Breast epithelium (tissue), 4 donors: ENCODE results near the gene L3MBTL3. TPM values are rescaled to one million over a fixed set of nuclear protein-coding genes. Genes with fewer than 3 reads are reported as not detected.
A peak's percentile ranks its signal among the peaks of the same experiment; 100 is the strongest.

Experiments used
- DNase-seq, 2 donors: peaks; one replicate each; pipeline ENCODE4 v3.0.0-alpha.2; 2019; ENCODE audit warnings: low spot score in 2 of 2
- H3K27ac ChIP-seq, 2 donors: fragments of 200-600 bp; sonication (generic) in 1 of 2; one replicate each; pipeline ENCODE4 v1.5.1; 2016 to 2019; ENCODE audit warnings: mild to moderate bottlenecking in 1 of 2
- H3K27me3 ChIP-seq, 2 donors: fragments of 200-600 bp; sonication (generic) in 1 of 2; one replicate each; pipeline versions ENCODE4 v1.5.1 to v1.6.0; 2017 to 2019; ENCODE audit warnings: control low read depth in 1 of 2, mild to moderate bottlenecking in 1 of 2
- H3K36me3 ChIP-seq: fragments of 200-600 bp; one replicate; pipeline ENCODE4 v1.5.1; 2019
- H3K4me1 ChIP-seq, 2 donors: fragments of 200-600 bp; sonication (generic); one replicate each; pipeline ENCODE4 v1.5.1; 2016 to 2019; ENCODE audit warnings: control low read depth in 1 of 2
- H3K4me3 ChIP-seq, 3 donors: fragments of 200-600 bp; sonication (generic); 1 replicate in 2 of 3; 2 replicates in 1 of 3; pipeline ENCODE4 v1.5.1; 2016 to 2019; ENCODE audit warnings: mild to moderate bottlenecking in 3 of 3, moderate library complexity in 2 of 3
- H3K9me3 ChIP-seq, 2 donors: fragments of 200-600 bp; sonication (generic) in 1 of 2; one replicate each; pipeline ENCODE4 v1.5.1; 2016 to 2019; ENCODE audit warnings: control low read depth in 1 of 2
- POLR2A ChIP-seq: fragments of 450-650 bp; IDR thresholded peaks from one replicate; pipeline ENCODE4 v1.6.1; 2016; ENCODE audit warnings: antibody characterized with exemption, mild to moderate bottlenecking, moderate library complexity
- POLR2AphosphoS5 ChIP-seq, 3 donors: sonication (generic); formaldehyde crosslinking; IDR thresholded peaks; one replicate each; pipeline ENCODE4 v1.6.1; 2017; ENCODE audit warnings: antibody characterized with exemption in 3 of 3
- intact Hi-C: fragments of 100-400 bp; cut with DNase I; formaldehyde crosslinking; loops from one replicate; pipeline ENCODE4 v1.15.1; 2023; ENCODE audit warnings: low total_unique reads
- total RNA-seq, 3 donors: library from RNA; depleted of rRNA; stranded (reverse); fragments of >200 nt; gene quantifications; one replicate each; pipeline ENCODE4 v1.1.0, GENCODE V29; 2016
- TF ChIP-seq, protein P1 (sequence below), 3 donors: fragments of 450-650 bp; IDR thresholded peaks; one replicate each; pipeline ENCODE4 v1.5.1; 2016 to 2017; ENCODE audit warnings: antibody characterized with exemption in 3 of 3, mild to moderate bottlenecking in 3 of 3, moderate library complexity in 3 of 3

The L3MBTL3 gene
- total RNA-seq, 3 donors from 2014 or later = 7.4 to 16.7 (median 9.7) TPM

DNA sequence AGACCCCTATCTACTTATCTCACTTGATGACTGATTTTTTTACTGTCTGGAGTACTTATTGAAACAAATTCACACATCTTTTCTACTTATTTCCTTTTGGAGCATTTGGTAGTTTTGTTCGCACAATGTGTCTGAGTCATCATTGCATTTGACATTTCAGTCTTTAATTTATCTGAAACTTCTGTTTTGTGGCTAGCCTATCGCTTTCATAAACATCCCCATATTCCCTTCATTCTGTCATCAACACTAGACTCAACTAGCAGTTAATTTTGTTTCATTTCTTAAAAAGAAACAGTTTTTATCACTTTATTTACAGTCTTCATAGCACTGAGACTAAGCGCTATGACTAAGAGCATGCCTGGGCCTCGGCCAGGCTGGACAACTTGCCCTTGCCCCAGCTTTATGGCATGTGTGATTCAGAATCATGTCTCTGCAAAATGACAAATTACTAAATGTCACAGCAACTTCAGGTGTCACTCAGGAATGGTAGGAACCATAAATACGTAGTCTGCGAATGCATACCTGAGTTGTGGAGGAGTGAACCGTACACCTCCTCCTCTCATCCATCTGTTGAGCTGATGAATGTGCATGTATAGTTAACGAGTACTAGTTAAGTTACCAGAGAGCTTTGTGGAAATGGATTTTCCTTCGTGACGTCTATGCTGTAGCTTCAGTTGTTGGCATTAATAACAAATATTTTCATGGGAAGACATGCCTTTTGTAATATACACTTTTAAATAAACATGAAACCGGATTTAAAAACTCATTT lies 16.2 kb downstream of the L3MBTL3 start:
- no peak overlapping the region for H3K4me3 ChIP-seq
- intact Hi-C loops = no loop called here
- TF ChIP-seq, protein P1, sequence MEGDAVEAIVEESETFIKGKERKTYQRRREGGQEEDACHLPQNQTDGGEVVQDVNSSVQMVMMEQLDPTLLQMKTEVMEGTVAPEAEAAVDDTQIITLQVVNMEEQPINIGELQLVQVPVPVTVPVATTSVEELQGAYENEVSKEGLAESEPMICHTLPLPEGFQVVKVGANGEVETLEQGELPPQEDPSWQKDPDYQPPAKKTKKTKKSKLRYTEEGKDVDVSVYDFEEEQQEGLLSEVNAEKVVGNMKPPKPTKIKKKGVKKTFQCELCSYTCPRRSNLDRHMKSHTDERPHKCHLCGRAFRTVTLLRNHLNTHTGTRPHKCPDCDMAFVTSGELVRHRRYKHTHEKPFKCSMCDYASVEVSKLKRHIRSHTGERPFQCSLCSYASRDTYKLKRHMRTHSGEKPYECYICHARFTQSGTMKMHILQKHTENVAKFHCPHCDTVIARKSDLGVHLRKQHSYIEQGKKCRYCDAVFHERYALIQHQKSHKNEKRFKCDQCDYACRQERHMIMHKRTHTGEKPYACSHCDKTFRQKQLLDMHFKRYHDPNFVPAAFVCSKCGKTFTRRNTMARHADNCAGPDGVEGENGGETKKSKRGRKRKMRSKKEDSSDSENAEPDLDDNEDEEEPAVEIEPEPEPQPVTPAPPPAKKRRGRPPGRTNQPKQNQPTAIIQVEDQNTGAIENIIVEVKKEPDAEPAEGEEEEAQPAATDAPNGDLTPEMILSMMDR (IDR thresholded peaks at IDR 0.05) = no peak
- TF ChIP-seq POLR2A (no peak), POLR2AphosphoS5 (IDR thresholded peaks at IDR 0.05) (no peak)
- no peaks in the 10 kb centered on the region for H3K27me3 ChIP-seq
- no peak for DNase-seq
- no peaks in the 10 kb centered on the region for H3K36me3 ChIP-seq
- H3K27ac ChIP-seq = no peak overlapping the region
- H3K9me3 ChIP-seq = no peaks in the 10 kb centered on the region
- H3K4me1 ChIP-seq = no peaks in the 10 kb centered on the region

DNA sequence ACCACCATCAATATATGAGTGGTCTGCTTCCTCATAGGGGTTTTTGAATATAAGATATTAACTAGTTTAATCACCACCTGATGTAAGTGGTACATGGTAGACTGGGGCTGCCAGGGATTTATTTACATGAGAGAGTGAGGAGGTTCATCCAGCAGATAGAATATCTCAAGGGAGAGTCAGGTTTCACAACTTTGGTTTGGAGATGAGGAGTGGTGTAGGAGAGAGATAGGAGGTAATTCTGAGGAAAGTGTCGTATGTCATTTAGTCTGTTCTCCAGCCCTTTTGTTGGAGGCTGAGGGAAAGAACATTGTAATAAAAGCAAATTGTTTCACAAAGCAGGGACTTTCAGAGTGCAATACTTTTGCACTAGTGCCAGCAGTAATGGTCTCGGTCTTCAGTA lies 16.8 kb downstream of the L3MBTL3 start:
- Histone ChIP-seq H3K27me3 (no peaks in the 10 kb centered on the region), H3K27ac (no peak overlapping the region), H3K9me3 (no peaks in the 10 kb centered on the region), H3K4me1 (no peaks in the 10 kb centered on the region), H3K36me3 (no peaks in the 10 kb centered on the region), H3K4me3 (no peak overlapping the region)
- intact Hi-C loops = no loop called here
- DNase-seq = no peak
- TF ChIP-seq POLR2A = no peak
- TF ChIP-seq, protein P1 (IDR thresholded peaks at IDR 0.05) = no peak
- TF ChIP-seq POLR2AphosphoS5 (IDR thresholded peaks at IDR 0.05) = no peak

- H3K4me1 ChIP-seq = no peaks in the 10 kb centered on the region
- TF ChIP-seq, protein P1 (IDR thresholded peaks at IDR 0.05) = peak; percentile 18 to 34 (median 31)
- TF ChIP-seq POLR2A = no peak
Observed at GRCh38 chr6:130037207-130037811, 18.9 kb downstream of the L3MBTL3 start.

DNA sequence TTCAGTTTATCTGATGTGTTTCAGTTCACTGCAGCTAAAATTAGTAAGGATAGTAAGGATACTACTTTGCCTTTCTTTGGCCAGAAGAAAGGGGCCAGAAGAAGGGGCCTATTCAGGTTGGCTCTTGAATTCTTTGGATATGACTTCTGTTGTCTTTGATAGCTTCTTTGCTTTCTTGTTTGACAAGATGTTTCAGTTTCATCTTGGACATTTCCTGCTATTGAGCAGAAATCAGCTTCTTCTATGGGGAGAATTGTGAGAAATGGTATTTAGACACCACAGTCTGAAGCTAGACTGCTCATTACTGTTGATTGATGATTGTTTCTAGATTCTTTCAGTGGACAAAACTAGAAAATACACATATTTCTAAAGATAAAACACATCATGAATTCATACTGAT lies 23.2 kb downstream of the L3MBTL3 start:
- TF ChIP-seq POLR2A (no peak), POLR2AphosphoS5 (IDR thresholded peaks at IDR 0.05) (no peak)
- TF ChIP-seq, protein P1 (IDR thresholded peaks at IDR 0.05) = no peak
- no peaks in the 10 kb centered on the region for H3K9me3 ChIP-seq
- intact Hi-C loops = no loop called here
- DNase-seq = no peak
- H3K4me3 ChIP-seq = no peak overlapping the region
- no peaks in the 10 kb centered on the region for H3K4me1 ChIP-seq
- H3K36me3 ChIP-seq = no peaks in the 10 kb centered on the region
- no peak overlapping the region for H3K27ac ChIP-seq
- H3K27me3 ChIP-seq = no peaks in the 10 kb centered on the region

More at GRCh38 chr6:130037207-130037811, 18.9 kb downstream of the L3MBTL3 start:
- intact Hi-C loops = no loop called here
- Histone ChIP-seq H3K4me3 (no peak overlapping the region), H3K36me3 (no peaks in the 10 kb centered on the region), H3K27me3 (no peaks in the 10 kb centered on the region), H3K9me3 (no peaks in the 10 kb centered on the region), H3K27ac (no peak overlapping the region)
- DNase-seq = no peak

GRCh38 chr6:130043344-130043743 lies 25.0 kb downstream of the L3MBTL3 start:
- TF ChIP-seq, protein P1 (IDR thresholded peaks at IDR 0.05) = no peak
- TF ChIP-seq POLR2A (no peak), POLR2AphosphoS5 (IDR thresholded peaks at IDR 0.05) (no peak)
- Histone ChIP-seq H3K4me3 (no peak overlapping the region), H3K4me1 (no peaks in the 10 kb centered on the region), H3K36me3 (no peaks in the 10 kb centered on the region), H3K27ac (no peak overlapping the region), H3K27me3 (no peaks in the 10 kb centered on the region), H3K9me3 (no peaks in the 10 kb centered on the region)
- intact Hi-C loops = no loop called here
- DNase-seq = no peak
